Glutamatergic neuron (in vitro differentiated cells): Measurements from ENCODE around the gene SPTB. TPM values are rescaled to one million over a fixed set of nuclear protein-coding genes. Genes with fewer than 3 reads are reported as not detected.
A peak's percentile ranks its signal among the peaks of the same experiment; 100 is the strongest.

Experiments
- DNase-seq: peaks from one replicate; pipeline ENCODE4 v3.0.0; 2022
- H3K27ac Mint-ChIP-seq: one replicate; pipeline ENCODE4 v1.8.0; 2020; ENCODE audit warnings: mild to moderate bottlenecking, mixed read lengths, inconsistent platforms; ENCODE audit not compliant: unreplicated experiment
- H3K27me3 Mint-ChIP-seq: one replicate; pipeline ENCODE4 v1.8.0; 2020; ENCODE audit warnings: mild to moderate bottlenecking, moderate library complexity, mixed read lengths, inconsistent platforms; ENCODE audit not compliant: unreplicated experiment
- H3K36me3 Mint-ChIP-seq: one replicate; pipeline ENCODE4 v1.8.0; 2020; ENCODE audit warnings: mild to moderate bottlenecking, mixed read lengths, inconsistent platforms; ENCODE audit not compliant: unreplicated experiment
- H3K4me1 Mint-ChIP-seq: one replicate; pipeline ENCODE4 v1.8.0; 2020; ENCODE audit warnings: mild to moderate bottlenecking, low read depth, mixed read lengths, inconsistent platforms; ENCODE audit not compliant: unreplicated experiment
- H3K4me3 Mint-ChIP-seq: one replicate; pipeline ENCODE4 v1.8.0; 2020; ENCODE audit warnings: mild to moderate bottlenecking, mixed read lengths, inconsistent platforms; ENCODE audit not compliant: unreplicated experiment
- H3K9me3 Mint-ChIP-seq: one replicate; pipeline ENCODE4 v1.8.0; 2020; ENCODE audit warnings: mild to moderate bottlenecking, moderate library complexity, mixed read lengths, inconsistent platforms; ENCODE audit not compliant: unreplicated experiment
- CTCF ChIP-seq: fragments of 200-600 bp; sonication (generic); IDR thresholded peaks from one replicate; pipeline ENCODE4 v1.5.0; 2021; ENCODE audit not compliant: partially characterized antibody, unreplicated experiment
- total RNA-seq: library from RNA; stranded (reverse); fragmentation: NEBNext Ultra II Directional; extraction: Animal tissue kit (Norgen Biotek cat#: 25700); gene quantifications from one replicate; pipeline ENCODE4 v1.2.1, GENCODE V29; 2021; ENCODE audit not compliant: unreplicated experiment

SPTB gene
- total RNA-seq, 1 donor from 2014 or later = 1.9 TPM

DNA sequence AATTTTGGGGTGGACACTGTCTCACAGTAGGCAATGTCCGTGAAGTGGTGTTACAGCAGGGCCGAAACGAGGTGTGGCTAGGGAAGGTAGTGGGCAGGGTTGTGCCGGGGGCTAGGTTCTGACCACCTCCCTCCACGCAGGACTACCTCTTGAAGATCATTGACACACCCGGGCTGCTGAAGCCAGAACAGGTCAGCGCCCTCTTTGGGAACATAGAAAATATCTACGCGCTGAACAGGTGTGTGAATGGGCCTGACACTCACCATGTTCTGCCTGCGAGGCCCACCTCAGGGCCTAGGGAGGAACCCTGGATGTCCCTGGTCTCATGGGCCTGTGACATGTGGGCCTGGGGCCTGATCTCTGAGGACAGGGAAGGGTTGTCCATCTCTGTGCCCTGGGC is 150.9 kb downstream of the SPTB start:
- no peak for TF ChIP-seq CTCF
- Mint-ChIP-seq H3K27ac (peak overlapping the region; percentile 28), H3K4me3 (no peak overlapping the region), H3K4me1 (peaks cover 27% of the 10 kb centered on the region), H3K36me3 (peaks cover 4% of the 10 kb centered on the region), H3K27me3 (peaks cover 7% of the 10 kb centered on the region), H3K9me3 (peaks cover 8% of the 10 kb centered on the region)
- no peak for DNase-seq

DNA sequence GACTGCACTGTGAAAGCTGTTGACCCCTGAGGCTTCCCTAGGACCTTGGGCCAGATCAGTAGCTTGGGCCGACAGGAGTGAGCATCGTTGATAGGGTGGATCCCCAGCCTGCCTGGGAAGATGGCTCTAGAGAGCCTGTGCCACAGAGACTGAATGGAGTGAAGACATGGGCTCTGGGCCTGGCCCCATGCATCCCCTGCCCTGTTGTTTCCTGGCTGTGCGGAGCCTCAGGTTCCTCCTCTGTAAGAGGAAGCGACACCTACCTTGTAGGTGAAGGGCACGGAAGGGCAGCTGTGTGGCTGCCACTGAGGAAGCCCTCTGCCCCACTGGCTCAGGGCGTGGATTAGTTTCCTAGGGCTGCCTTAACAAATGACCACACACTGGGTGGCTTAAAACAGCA is 151.6 kb downstream of the SPTB start:
- no peak overlapping the region for H3K27ac Mint-ChIP-seq
- H3K9me3 Mint-ChIP-seq = peaks cover 6% of the 10 kb centered on the region
- H3K4me3 Mint-ChIP-seq = no peak overlapping the region
- no peak for DNase-seq
- H3K4me1 Mint-ChIP-seq = peaks cover 30% of the 10 kb centered on the region
- no peak for TF ChIP-seq CTCF
- peaks cover 4% of the 10 kb centered on the region for H3K36me3 Mint-ChIP-seq
- peaks cover 10% of the 10 kb centered on the region for H3K27me3 Mint-ChIP-seq

GRCh38 chr14:64727551-64728071 is 152.1 kb downstream of the SPTB start:
- peak; percentile 18 for DNase-seq
- Mint-ChIP-seq H3K9me3 (peaks cover 6% of the 10 kb centered on the region), H3K4me3 (no peak overlapping the region), H3K27ac (no peak overlapping the region), H3K4me1 (peaks cover 30% of the 10 kb centered on the region), H3K36me3 (peaks cover 4% of the 10 kb centered on the region), H3K27me3 (peaks cover 10% of the 10 kb centered on the region)
- TF ChIP-seq CTCF = no peak

GRCh38 chr14:64726585-64726890 is 153.2 kb downstream of the SPTB start:
- Mint-ChIP-seq H3K27me3 (peaks cover 12% of the 10 kb centered on the region), H3K4me3 (peak overlapping the region; percentile 15), H3K9me3 (peaks cover 6% of the 10 kb centered on the region), H3K27ac (no peak overlapping the region), H3K36me3 (peaks cover 4% of the 10 kb centered on the region), H3K4me1 (peaks cover 30% of the 10 kb centered on the region)
- peak; percentile 32 for DNase-seq
- no peak for TF ChIP-seq CTCF

- Mint-ChIP-seq H3K9me3 (peaks cover 6% of the 10 kb centered on the region), H3K36me3 (peaks cover 4% of the 10 kb centered on the region), H3K27me3 (peaks cover 12% of the 10 kb centered on the region), H3K4me3 (peak overlapping the region; percentile 32), H3K27ac (peak overlapping the region; percentile 59), H3K4me1 (peaks cover 30% of the 10 kb centered on the region)
- no peak for TF ChIP-seq CTCF
- DNase-seq = peak; percentile 5
These were observed 153.7 kb downstream of the SPTB start for GRCh38 chr14:64725879-64726584.
